Epithelial cell of proximal tubule (primary cell): ENCODE results near the gene ACTR6. TPM values are rescaled to one million over a fixed set of nuclear protein-coding genes. Genes with fewer than 3 reads are reported as not detected.
"Not testable (repeated sequence)": the region's sequence is repeated elsewhere in the genome, so short reads cannot be mapped to it uniquely, and the experiment has no call there.

Experiments used
- DNase-seq: peaks from one replicate; pipeline ENCODE4 v3.0.0-alpha.2; 2011; ENCODE audit warnings: low read depth
- H3K4me3 ChIP-seq: 2 replicates; pipeline ENCODE4 v1.5.1; 2011; ENCODE audit warnings: low read depth, mild to moderate bottlenecking, low read length
- total RNA-seq: library from RNA; depleted of rRNA; stranded (reverse); fragments of >200 nt; gene quantifications from 2 replicates; pipeline ENCODE4 v1.2.3, GENCODE V29; 2015
- TF ChIP-seq, protein P1 (sequence below): conservative IDR thresholded peaks from 2 replicates; pipeline ENCODE4 v1.5.1; 2012; ENCODE audit warnings: low read depth, mild to moderate bottlenecking, low read length

ACTR6 gene
- total RNA-seq, 1 donor from 2014 or later = 37.8 TPM

DNA sequence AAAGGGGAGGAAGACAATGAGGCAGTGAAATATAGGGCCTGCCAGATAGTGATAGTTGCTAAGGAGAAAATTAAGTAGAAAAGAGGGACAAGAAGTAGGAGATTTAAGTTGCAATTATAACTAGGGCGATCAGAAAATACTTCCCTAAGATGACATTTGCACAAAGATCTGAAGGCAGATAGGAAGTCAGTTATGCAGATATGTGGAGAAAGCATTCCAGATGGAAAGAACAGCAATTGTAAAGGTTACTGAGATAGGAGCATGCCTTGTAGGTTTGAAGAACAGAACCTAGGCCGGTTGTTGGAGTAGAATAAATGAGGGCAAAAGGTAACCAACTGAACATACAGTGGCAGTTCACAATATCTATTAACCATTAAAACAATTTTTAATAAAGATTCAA lies 21.4 kb upstream of the ACTR6 start:
- TF ChIP-seq, protein P1, sequence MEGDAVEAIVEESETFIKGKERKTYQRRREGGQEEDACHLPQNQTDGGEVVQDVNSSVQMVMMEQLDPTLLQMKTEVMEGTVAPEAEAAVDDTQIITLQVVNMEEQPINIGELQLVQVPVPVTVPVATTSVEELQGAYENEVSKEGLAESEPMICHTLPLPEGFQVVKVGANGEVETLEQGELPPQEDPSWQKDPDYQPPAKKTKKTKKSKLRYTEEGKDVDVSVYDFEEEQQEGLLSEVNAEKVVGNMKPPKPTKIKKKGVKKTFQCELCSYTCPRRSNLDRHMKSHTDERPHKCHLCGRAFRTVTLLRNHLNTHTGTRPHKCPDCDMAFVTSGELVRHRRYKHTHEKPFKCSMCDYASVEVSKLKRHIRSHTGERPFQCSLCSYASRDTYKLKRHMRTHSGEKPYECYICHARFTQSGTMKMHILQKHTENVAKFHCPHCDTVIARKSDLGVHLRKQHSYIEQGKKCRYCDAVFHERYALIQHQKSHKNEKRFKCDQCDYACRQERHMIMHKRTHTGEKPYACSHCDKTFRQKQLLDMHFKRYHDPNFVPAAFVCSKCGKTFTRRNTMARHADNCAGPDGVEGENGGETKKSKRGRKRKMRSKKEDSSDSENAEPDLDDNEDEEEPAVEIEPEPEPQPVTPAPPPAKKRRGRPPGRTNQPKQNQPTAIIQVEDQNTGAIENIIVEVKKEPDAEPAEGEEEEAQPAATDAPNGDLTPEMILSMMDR = no peak
- no peak overlapping the region for H3K4me3 ChIP-seq
- no peak for DNase-seq

DNA sequence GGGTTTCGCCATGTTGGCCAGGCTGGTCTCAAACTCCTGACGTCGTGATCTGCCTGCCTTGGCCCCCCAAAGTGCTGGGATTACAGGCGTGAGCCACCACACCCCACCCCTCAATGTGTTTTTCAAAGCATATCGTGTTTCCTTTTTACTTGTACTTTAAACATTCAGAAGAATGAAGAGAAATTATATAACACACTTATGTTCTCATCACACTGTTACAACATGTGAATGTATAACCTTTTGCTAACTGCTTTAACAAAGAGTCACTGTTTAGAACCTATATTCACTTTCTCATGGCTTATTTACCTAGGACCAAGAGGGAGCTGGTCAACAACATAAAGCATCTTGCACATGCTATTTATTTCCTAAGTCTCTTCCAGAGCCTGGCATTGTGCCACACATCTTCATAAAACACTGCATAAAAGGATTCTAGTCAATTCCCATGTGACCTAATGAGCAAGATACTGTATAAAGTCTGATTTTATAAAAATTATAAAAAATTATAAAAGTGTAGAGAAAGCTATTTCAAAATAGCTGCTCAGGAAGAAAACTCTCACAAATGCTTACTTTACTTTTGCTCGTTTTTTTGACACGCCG lies 16.0 kb upstream of the ACTR6 start:
- TF ChIP-seq, protein P1 = no peak
- no peak overlapping the region for H3K4me3 ChIP-seq

DNA sequence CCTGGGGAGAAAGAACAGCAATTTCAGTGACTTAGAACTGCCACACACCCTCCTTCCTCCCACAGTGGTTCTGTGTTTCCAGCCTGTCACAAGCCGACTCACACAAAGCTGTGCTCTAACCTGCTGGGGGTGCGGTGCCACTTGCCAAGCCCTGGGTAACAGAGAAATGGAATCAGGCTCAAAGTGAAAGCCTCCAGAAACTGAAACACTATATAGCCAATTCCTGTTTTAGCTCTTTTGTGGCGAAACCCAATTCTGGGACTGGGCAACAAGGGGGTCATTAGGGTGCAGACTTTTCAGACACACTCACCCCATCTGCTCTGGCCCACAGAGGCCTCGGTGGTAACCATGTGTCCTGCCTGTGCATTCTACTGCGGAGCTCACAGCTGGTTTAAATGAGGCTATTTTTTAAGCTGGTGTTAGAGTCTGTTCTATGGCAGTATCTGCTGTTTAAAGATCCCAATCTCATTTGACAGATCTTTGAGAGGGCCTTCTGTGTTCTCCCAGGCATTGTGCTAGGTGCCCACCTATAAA lies 15.2 kb upstream of the ACTR6 start:
- DNase-seq = no peak
- TF ChIP-seq, protein P1 = no peak
- no peak overlapping the region for H3K4me3 ChIP-seq

More for the DNA sequence above, 16.0 kb upstream of the ACTR6 start:
- no peak for DNase-seq

DNA sequence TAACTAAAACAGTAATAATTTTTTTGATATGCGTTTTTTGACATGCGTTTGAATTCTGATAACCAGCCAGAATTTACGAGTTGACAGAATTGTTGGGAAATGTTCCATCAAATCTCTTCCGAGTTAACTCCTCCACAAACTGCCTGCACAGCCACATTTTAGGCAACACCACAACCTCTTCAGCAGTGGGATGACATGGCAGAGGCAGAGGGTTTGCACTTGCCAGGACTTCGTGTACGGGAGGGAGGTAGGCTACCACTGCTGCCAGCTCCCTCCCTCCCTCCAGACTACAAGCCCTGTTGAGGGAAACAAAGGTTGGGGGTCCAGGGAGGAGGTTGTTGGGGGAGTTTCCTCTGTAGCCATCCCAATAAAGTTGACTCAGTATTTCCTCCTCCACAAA lies 14.5 kb upstream of the ACTR6 start:
- TF ChIP-seq, protein P1 = no peak
- no peak for DNase-seq
- no peak overlapping the region for H3K4me3 ChIP-seq

DNA sequence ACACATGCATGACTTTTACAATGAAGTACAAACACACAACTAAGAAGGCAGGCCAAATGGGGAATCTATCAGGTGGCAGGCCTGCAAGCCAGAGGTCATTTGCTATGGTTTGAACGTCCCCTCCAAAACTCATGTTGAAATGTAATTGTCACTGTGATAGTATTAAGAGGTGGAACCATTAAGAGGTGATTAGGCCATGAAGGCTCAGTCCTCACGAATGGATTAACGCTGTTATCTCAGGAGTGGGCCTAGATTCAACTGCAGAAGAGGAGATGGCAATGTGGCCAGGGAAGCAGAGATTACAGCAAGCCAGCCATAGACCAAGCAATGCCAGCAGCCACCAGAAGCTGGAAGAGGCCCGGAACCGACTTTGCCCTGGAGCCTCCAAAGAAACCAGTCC lies 13.5 kb upstream of the ACTR6 start:
- H3K4me3 ChIP-seq = no peak overlapping the region
- no peak for DNase-seq
- TF ChIP-seq, protein P1 = no peak

DNA sequence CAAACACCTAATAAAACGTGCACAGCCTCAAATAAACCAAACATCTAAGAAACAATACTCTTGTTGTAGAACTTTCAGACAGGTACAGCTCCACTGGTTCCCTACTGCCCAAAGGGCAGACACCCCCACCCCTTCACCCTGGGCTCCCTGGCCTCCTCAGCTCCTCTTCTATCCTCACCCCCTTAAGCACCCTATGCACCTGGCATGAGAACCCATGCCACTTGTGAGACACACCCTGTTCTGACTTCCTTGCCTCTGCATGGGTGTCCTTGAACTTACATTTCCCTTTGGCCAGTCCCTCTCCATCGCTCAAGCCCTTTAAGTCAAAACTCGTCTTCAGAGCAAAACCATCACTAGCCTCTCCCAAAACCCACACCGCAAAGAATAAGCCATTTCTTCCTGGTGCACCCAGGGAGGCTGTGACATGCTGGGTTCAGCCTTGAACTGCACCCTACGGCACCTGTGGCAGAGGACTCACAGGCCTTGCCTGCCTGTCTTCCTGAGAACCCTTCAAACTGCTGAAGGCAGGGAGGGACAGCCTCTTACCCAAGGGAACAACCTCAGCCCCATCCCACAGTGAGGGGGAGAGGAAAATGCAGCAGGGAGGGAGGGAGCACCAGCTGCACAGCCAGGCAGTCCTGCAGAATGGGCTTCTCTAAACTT lies 12.6 kb upstream of the ACTR6 start:
- H3K4me3 ChIP-seq = no peak overlapping the region
- no peak for DNase-seq
- TF ChIP-seq, protein P1 = no peak

DNA sequence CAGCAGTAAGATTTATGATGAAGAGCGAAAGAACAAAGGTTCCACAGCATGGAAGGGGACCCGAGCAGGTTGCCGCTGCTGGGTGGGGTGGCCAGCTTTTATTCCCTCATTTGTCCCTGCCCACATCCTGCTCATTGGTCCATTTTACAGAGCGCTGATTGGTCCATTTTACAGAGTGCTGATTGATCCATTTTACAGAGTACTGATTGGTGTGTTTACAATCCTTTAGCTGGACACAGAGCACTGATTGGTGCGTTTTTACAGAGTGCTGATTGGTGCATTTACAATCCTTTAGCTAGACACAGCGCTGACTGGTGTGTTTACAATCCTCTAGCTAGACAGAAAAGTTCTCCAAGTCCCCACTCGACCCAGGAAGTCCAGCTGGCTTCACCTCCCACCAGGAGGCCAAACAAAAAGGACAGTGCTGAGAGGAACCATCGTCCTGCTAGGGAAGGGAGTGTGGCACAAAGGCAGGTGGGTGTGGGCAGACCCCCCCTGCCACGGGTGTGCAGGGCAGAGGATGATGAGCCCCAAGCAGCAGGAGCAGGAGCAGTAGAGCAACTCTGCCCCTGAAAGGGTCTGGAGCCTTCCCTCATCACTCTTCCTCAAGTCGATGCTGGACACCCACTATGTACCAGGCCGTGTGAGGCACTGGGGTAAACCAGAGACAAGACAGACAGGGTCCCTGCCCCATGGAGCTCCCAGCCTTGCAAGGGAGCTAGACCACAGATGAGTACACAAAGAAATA lies 11.6 kb upstream of the ACTR6 start:
- not testable (repeated sequence) for DNase-seq, H3K4me3 ChIP-seq
